Breast epithelium (tissue), 3 donors: ENCODE results near the gene KIAA0040.

Experiments
- CTCF ChIP-seq, 3 donors: fragments of 450-650 bp; IDR thresholded peaks; one replicate each; pipeline ENCODE4 v1.5.1; 2016 to 2017; ENCODE audit warnings: antibody characterized with exemption in 3 of 3, mild to moderate bottlenecking in 3 of 3, moderate library complexity in 3 of 3
- POLR2A ChIP-seq: fragments of 450-650 bp; IDR thresholded peaks from one replicate; pipeline ENCODE4 v1.6.1; 2016; ENCODE audit warnings: antibody characterized with exemption, mild to moderate bottlenecking, moderate library complexity

DNA sequence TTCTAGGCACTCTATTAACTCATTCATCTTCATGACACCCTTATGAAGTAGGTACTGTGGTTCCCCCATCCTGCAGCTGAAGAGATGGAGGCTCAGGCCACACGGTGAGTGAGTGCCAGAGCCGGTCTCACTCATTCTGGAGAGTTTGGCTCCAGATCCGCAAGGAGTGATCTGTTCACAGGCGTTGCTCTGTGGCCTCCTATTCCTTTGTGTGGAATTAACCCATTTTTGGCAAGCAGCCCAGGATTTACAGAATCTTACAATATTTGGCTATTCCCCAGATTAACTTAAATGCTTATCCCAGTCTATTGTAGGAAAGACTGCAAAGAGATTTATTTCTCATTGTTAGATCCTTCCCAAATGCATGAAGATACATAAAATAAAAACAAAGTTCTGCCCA, 29.6 kb downstream of the KIAA0040 start:
- TF ChIP-seq POLR2A = no peak
- TF ChIP-seq CTCF (IDR thresholded peaks at IDR 0.05) = no peak
